SK-N-MC (cell line): Measurements from ENCODE around the gene SPATA13.

ENCODE experiments used
- EZH2 ChIP-seq: fragments of 200-600 bp; sonication (generic); IDR thresholded peaks from one replicate; pipeline ENCODE4 v1.6.1; 2017; ENCODE audit warnings: antibody characterized with exemption
- FOXP2 ChIP-seq: optimal IDR thresholded peaks from 2 replicates; pipeline ENCODE3; 2011; ENCODE audit warnings: mild to moderate bottlenecking, moderate library complexity; ENCODE audit not compliant: insufficient read depth; ENCODE audit errors: extremely low read length, control extremely low read depth
- POLR2AphosphoS5 ChIP-seq: IDR thresholded peaks from 2 replicates; pipeline ENCODE4 v1.6.1; 2012; ENCODE audit warnings: mild to moderate bottlenecking, low read depth, low read length, borderline replicate concordance

- TF ChIP-seq POLR2AphosphoS5 (no peak), EZH2 (no peak), FOXP2 (no peak)
These were observed 162.7 kb downstream of the SPATA13 start for GRCh38 chr13:24323036-24323738.
